ENCODE results near the gene VWCE. TPM values are rescaled to one million over a fixed set of nuclear protein-coding genes. Genes with fewer than 3 reads are reported as not detected.

The VWCE gene
- total RNA-seq, 2 donors from 2014 or later, result 2.0 to 4.3 TPM

DNA sequence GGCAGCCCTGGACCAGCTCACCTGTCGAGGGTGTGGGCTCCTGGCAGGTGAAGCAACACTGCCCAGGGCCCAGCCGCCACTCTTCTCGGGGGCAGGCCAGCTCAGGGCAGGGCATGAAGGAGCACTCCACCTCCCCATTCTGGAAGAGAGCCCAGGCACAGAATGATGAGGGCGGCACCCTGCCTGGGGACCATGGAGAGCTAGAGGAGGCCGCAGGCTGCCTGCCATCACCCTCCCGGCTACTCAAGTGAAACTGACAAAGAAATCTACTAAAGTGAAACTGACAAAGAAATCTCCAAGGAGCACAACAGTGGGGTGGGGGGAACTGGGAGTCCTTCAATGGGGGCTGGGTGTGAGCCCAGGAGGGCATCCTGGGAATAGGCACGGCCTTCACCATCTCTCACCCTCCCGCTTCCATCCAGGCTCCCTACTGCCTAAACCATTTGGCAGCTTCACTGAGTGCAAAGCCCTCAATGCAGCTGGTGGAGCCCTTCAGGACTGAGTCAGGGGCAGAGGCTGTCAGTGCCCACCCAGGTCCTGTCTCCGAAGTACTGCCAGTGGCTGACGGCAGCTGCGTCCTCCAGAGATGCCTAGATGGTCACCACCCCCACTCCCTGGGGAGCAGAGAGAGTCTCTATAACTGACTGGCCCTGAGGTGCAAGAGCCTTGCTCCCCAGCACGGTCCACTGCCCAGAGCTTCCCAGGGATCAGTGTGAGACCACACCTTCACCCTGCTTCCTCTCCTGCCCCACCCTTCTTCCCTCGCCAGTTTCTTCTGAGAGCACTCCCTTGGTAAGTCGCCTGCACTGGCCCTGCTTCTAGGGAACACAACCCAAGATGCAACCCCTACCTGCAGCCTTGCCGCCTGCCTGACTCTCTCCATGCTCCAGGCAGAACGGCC, 21.7 kb downstream of the VWCE start:
- Histone ChIP-seq H3K4me3 (no peak overlapping the region), H3K4me1 (replicated peaks) (no peaks in the 10 kb centered on the region), H3K9me3 (no peaks in the 10 kb centered on the region), H3K36me3 (no peaks in the 10 kb centered on the region), H3K27ac (no peak overlapping the region), H3K27me3 (replicated peaks; ENCODE audit: insufficient read depth) (no peaks in the 10 kb centered on the region)
- TF ChIP-seq POLR2A (IDR thresholded peaks at IDR 0.05) (no peak), POLR2AphosphoS5 (IDR thresholded peaks at IDR 0.05) (no peak), CTCF (IDR thresholded peaks at IDR 0.05) (no peak)
- intact Hi-C loops (cut with DNase I), result no loop called here
- DNase-seq (ENCODE audit: low spot score), result no peak
- WGBS, result 68% methylated on average over 16 of the region's 16 CpGs

DNA sequence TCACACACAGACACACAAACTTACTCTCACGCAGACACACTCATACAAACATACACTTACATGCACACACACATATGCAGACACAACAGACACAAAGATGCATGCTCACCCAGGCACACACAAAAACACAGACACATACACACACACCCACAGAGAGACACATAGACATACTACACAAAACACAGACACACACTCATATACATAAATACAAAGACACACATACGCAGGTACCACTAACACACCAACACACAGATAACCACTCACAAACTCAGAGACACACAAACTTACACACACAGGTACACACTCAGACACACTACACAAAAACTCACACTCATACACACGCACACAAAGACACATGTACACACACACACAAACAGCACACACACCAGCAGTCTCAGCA, 22.4 kb downstream of the VWCE start:
- TF ChIP-seq POLR2A (IDR thresholded peaks at IDR 0.05), result no peak
- no peak for TF ChIP-seq CTCF (IDR thresholded peaks at IDR 0.05)
- TF ChIP-seq POLR2AphosphoS5 (IDR thresholded peaks at IDR 0.05), result no peak
- H3K36me3 ChIP-seq, result no peaks in the 10 kb centered on the region
- DNase-seq (ENCODE audit: low spot score), result no peak
- no peak overlapping the region for H3K27ac ChIP-seq
- 95% methylated on average over 3 of the region's 3 CpGs for WGBS
- H3K9me3 ChIP-seq, result no peaks in the 10 kb centered on the region
- intact Hi-C loops (cut with DNase I), result no loop called here
- H3K4me1 ChIP-seq (replicated peaks), result no peaks in the 10 kb centered on the region
- H3K4me3 ChIP-seq, result no peak overlapping the region
- H3K27me3 ChIP-seq (replicated peaks; ENCODE audit: insufficient read depth), result no peaks in the 10 kb centered on the region

- intact Hi-C loops (cut with DNase I), result no loop called here
- Histone ChIP-seq H3K4me1 (replicated peaks) (no peaks in the 10 kb centered on the region), H3K4me3 (no peak overlapping the region), H3K36me3 (no peaks in the 10 kb centered on the region), H3K9me3 (no peaks in the 10 kb centered on the region), H3K27ac (no peak overlapping the region), H3K27me3 (replicated peaks; ENCODE audit: insufficient read depth) (no peaks in the 10 kb centered on the region)
- 88% methylated on average over 7 of the region's 7 CpGs for WGBS
- DNase-seq (ENCODE audit: low spot score), result no peak
- TF ChIP-seq CTCF (IDR thresholded peaks at IDR 0.05), result no peak
- TF ChIP-seq POLR2AphosphoS5 (IDR thresholded peaks at IDR 0.05), result no peak
- TF ChIP-seq POLR2A (IDR thresholded peaks at IDR 0.05), result no peak
Observed at GRCh38 chr11:61270354-61271076, 24.6 kb downstream of the VWCE start.

DNA sequence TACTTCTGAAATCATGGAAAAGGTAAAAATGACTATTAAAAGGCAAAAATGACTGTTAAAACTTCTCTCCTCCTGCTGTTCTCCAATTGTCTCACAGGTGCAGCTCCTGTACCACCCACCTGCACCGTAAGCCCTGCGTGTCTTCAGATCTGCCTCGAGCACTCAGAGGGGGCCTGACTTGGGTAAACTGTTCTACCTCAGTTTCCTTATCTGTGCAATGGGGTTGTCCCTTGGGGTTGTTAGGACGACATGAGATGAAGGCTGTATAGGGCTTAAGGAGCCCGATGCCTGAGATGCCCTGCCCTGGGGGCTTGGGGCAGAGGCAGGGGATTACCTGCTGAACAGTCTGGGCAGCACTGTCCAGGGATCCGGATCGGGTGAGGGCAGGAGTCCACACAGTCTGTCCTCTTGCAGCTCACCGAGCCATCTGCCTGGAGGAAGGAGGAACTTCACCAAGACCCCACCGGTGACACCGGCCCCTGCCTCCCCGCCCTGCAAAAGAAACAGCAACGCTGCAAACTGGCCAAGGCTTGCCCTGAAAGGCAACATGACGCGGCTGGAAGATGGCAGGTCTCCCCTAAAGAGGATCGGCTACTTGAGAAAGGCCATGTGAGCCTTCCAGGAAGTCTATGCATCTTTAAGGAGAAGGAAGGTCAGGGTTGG, 26.4 kb downstream of the VWCE start:
- H3K27me3 ChIP-seq (replicated peaks; ENCODE audit: insufficient read depth), result no peaks in the 10 kb centered on the region
- no peak overlapping the region for H3K4me3 ChIP-seq
- TF ChIP-seq POLR2AphosphoS5 (IDR thresholded peaks at IDR 0.05), result no peak
- no peak for TF ChIP-seq CTCF (IDR thresholded peaks at IDR 0.05)
- no peak for TF ChIP-seq POLR2A (IDR thresholded peaks at IDR 0.05)
- intact Hi-C loops (cut with DNase I), result no loop called here
- 92% methylated on average over 15 of the region's 15 CpGs for WGBS
- H3K27ac ChIP-seq, result no peak overlapping the region
- no peaks in the 10 kb centered on the region for H3K36me3 ChIP-seq
- H3K9me3 ChIP-seq, result no peaks in the 10 kb centered on the region
- no peaks in the 10 kb centered on the region for H3K4me1 ChIP-seq (replicated peaks)
- no peak for DNase-seq (ENCODE audit: low spot score)
